GM21717 (cell line): ENCODE measurements around the gene CD163.
"Not testable (repeated sequence)": the region's sequence is repeated elsewhere in the genome, so short reads cannot be mapped to it uniquely, and the experiment has no call there.

Source experiments
- ATAC-seq: cut with Tn5 transposase; IDR thresholded peaks from one replicate; pipeline ENCODE4 v1.9.1; 2021; ENCODE audit warnings: mild to moderate bottlenecking, moderate library complexity; ENCODE audit not compliant: unreplicated experiment

Gene CD163

GRCh38 chr12:7451756-7452155 is 51.8 kb downstream of the CD163 start:
- ATAC-seq, result no peak

GRCh38 chr12:7450667-7451066 is 52.9 kb downstream of the CD163 start:
- no peak for ATAC-seq

GRCh38 chr12:7448099-7448498 is 55.5 kb downstream of the CD163 start:
- ATAC-seq, result no peak

GRCh38 chr12:7444537-7444936 is 59.0 kb downstream of the CD163 start:
- no peak for ATAC-seq

GRCh38 chr12:7444076-7444475 is 59.5 kb downstream of the CD163 start, which contains the start of gene CD163L1:
CD163L1 (minus strand) TSS chr12:7444153; CDS start chr12:7444127, 26 bp downstream.
- ATAC-seq, result no peak

- no peak for ATAC-seq
Measured at GRCh38 chr12:7441216-7441615, 62.4 kb downstream of the CD163 start.

- ATAC-seq, result no peak
Measured at GRCh38 chr12:7439579-7440505, 63.7 kb downstream of the CD163 start.

GRCh38 chr12:7438291-7438995 is 65.1 kb downstream of the CD163 start:
- ATAC-seq, result not testable (repeated sequence)

- ATAC-seq, result not testable (repeated sequence)
Measured at GRCh38 chr12:7437494-7437893, 66.1 kb downstream of the CD163 start.

GRCh38 chr12:7434670-7435069 is 68.9 kb downstream of the CD163 start:
- no peak for ATAC-seq

- ATAC-seq, result no peak
Measured at GRCh38 chr12:7433276-7433822, 70.2 kb downstream of the CD163 start.

- no peak for ATAC-seq
Measured at GRCh38 chr12:7431993-7432685, 71.4 kb downstream of the CD163 start.
